Ascending aorta (tissue), 2 donors: ENCODE measurements around the gene PRTN3. TPM values are rescaled to one million over a fixed set of nuclear protein-coding genes. Genes with fewer than 3 reads are reported as not detected.
"Not testable (repeated sequence)": the region's sequence is repeated elsewhere in the genome, so short reads cannot be mapped to it uniquely, and the experiment has no call there.

Experiments
- DNase-seq, 2 donors: peaks; one replicate each; pipeline ENCODE4 v3.0.0-alpha.2; 2019; ENCODE audit warnings: low spot score in 2 of 2
- H3K27ac ChIP-seq, 2 donors: fragments of 200-600 bp; sonication (generic); one replicate each; pipeline ENCODE4 v1.5.1; 2016 to 2017; ENCODE audit warnings: mild to moderate bottlenecking in 1 of 2
- H3K27me3 ChIP-seq: fragments of 200-600 bp; sonication (generic); one replicate; pipeline ENCODE4 v1.5.1; 2017
- H3K36me3 ChIP-seq, 2 donors: fragments of 200-600 bp; sonication (generic); one replicate each; pipeline ENCODE4 v1.5.1; 2016
- H3K4me1 ChIP-seq, 2 donors: fragments of 200-600 bp; sonication (generic); one replicate each; pipeline ENCODE4 v1.5.1; 2016 to 2017; ENCODE audit warnings: mild to moderate bottlenecking in 1 of 2
- H3K4me3 ChIP-seq, 2 donors: fragments of 200-600 bp; sonication (generic); one replicate each; pipeline ENCODE4 v1.5.1; 2016 to 2017; ENCODE audit warnings: mild to moderate bottlenecking in 1 of 2
- H3K9me3 ChIP-seq, 2 donors: fragments of 200-600 bp; sonication (generic); one replicate each; pipeline ENCODE4 v1.5.1; 2016
- intact Hi-C: fragments of 100-400 bp; cut with DNase I; formaldehyde crosslinking; loops from one replicate; pipeline ENCODE4 v1.15.1; 2023
- total RNA-seq: library from RNA; depleted of rRNA; stranded (reverse); fragments of >200 nt; gene quantifications from one replicate; pipeline ENCODE4 v1.1.0, GENCODE V29; 2016
- TF ChIP-seq, protein P1 (sequence below), 3 experiments: fragments of 200-600 bp in 2 of 3; fragments of 450-650 bp in 1 of 3; sonication (generic) in 2 of 3; IDR thresholded peaks; one replicate each; pipeline ENCODE4 v1.5.1; 2016 to 2019; ENCODE audit warnings: antibody characterized with exemption in 3 of 3, mild to moderate bottlenecking in 1 of 3, moderate library complexity in 1 of 3

PRTN3 gene
- total RNA-seq, 1 donor from 2014 or later, result not detected

DNA sequence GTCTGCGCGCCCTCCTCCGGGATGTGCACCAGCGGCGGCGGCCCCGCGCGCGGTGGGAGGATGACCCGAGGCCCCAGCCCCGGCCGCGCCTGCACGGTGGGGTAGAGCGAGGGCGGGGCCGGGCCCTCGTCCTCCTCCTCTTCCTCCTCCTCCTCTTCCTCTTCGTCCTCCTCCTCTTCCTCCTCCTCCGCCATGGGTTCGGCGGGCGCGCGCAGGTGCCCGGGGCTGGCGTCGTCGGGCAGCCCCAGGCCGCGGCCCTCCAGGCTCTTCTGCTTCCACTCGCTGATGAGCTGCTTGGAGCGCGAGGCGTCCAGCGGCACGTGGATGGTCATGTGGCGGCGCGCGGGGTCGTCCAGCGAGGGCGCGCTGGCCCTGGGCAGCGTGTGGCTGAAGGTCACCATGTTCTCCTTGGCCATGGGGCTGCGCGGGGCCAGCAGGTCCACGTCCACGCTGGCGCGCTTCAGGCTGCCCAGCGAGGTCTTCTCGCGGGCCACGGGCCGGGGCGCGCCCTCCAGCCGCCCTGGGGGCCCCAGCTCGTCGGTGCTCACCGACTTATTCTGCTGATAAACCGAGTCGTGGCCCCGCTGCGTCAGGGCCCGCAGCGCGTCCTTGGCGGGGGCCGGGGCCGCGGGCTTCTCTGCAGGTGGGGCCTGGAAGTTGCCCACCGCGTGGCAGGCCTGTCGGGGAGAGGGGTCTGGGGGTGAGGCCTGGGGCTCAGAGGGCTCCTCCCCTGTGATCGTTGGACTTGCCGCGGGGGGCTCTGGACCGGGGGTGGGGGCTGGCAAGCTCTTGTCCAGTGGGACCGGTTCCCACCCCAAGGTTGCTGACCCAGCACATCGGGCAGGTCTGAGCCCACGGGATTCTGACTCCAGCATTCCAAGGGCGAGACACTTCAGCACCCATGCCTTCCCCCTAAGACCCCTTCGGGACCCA, 27.3 kb upstream of the PRTN3 start:
- TF ChIP-seq, protein P1, sequence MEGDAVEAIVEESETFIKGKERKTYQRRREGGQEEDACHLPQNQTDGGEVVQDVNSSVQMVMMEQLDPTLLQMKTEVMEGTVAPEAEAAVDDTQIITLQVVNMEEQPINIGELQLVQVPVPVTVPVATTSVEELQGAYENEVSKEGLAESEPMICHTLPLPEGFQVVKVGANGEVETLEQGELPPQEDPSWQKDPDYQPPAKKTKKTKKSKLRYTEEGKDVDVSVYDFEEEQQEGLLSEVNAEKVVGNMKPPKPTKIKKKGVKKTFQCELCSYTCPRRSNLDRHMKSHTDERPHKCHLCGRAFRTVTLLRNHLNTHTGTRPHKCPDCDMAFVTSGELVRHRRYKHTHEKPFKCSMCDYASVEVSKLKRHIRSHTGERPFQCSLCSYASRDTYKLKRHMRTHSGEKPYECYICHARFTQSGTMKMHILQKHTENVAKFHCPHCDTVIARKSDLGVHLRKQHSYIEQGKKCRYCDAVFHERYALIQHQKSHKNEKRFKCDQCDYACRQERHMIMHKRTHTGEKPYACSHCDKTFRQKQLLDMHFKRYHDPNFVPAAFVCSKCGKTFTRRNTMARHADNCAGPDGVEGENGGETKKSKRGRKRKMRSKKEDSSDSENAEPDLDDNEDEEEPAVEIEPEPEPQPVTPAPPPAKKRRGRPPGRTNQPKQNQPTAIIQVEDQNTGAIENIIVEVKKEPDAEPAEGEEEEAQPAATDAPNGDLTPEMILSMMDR (IDR thresholded peaks at IDR 0.05), result no peak
- peaks cover 37 to 48% of the 10 kb centered on the region in 2 donors for H3K36me3 ChIP-seq

DNA sequence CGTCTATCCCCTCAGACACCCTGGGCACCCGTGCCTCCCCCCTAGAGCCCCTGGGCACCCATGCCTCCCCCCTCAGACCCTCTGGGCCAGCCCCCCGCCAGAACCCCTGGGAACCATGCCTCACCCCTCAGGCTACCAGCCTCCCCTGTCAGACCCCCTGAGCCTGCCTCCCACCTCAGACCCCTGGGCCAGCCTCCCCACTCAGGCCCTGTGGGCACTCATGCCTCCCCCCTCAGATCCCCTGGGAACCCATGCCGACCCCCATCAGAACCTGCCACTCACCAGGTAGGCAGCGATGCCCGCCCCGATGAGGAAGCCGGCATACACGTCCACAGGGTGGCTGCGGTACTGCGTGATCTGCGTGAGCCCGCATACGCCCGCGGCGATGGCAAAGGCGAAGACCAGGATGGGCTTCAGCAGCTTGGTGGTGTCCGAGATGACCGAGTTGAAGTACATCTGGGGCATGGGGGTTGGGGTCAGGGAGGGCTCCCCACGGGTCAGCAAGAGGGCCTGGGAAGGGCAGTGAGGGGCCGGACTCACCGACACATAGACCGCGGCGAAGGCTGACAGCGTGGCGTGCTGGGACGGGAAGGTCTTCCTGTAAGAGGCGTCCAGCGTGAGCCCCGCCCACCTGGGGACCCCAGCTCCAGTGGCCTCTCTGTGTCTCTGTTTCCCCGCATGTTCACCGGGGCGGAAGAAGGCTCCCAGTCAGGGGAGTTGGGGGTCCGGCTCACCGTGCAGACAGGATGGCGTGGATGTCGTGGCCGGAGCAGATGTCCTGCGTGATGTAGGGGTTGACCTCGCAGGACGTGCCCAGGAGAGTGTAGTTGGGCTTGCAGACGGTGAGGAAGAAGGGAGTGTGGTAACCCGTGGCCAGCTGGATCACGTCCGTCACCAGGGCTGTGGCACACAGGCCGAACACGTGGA, 26.4 kb upstream of the PRTN3 start:
- Histone ChIP-seq H3K36me3 (peaks cover 28 to 39% of the 10 kb centered on the region in 2 donors), H3K4me3 (no peak overlapping the region), H3K27ac (no peak overlapping the region), H3K27me3 (no peaks in the 10 kb centered on the region), H3K4me1 (no peaks in the 10 kb centered on the region), H3K9me3 (no peaks in the 10 kb centered on the region)
- no peak for DNase-seq
- intact Hi-C loops, result no loop called here
- TF ChIP-seq, protein P1 (IDR thresholded peaks at IDR 0.05), result no peak

More for the DNA sequence above, 27.3 kb upstream of the PRTN3 start:
- H3K4me1 ChIP-seq, result no peaks in the 10 kb centered on the region
- no peak for DNase-seq
- no peaks in the 10 kb centered on the region for H3K9me3 ChIP-seq
- H3K4me3 ChIP-seq, result no peak overlapping the region
- no peak overlapping the region for H3K27ac ChIP-seq
- H3K27me3 ChIP-seq, result no peaks in the 10 kb centered on the region
- intact Hi-C loops, result no loop called here

DNA sequence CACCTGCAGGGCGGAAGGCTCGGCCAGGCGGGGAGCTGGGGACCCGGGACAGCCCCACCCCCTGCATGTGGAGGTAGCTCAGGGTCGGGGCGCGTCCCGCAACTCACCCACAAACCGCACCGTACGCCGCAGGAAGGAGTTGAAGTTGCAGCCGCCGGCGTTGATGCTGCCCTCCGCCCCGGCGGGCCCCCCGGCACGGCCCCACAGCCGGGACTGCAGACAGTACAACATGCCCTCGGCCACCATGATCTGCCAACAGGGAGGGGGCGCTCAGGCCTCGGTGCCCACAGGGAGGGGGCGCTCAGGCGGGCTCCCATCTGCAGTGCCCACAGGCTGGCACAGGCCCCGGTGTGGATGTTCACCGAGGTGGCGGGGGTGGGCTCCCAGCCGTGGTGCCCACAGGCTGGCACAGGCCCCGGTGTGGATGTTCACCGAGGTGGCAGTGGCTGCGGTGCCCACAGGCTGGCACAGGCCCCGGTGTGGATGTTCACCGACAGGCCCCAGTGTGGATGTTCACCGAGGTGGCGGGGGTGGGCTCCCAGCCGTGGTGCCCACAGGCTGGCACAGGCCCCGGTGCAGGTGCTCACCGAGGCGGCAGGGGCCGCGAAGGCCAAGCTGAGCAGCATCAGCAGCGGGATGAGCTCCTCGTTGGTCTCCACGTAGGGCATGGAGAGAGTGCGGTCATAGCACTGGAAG, 25.6 kb upstream of the PRTN3 start:
- peaks cover 20 to 31% of the 10 kb centered on the region in 2 donors for H3K36me3 ChIP-seq
- H3K27ac ChIP-seq, result no peak overlapping the region
- intact Hi-C loops, result no loop called here
- no peak for DNase-seq
- H3K4me3 ChIP-seq, result no peak overlapping the region
- no peaks in the 10 kb centered on the region for H3K9me3 ChIP-seq
- TF ChIP-seq, protein P1 (IDR thresholded peaks at IDR 0.05), result no peak
- H3K4me1 ChIP-seq, result no peaks in the 10 kb centered on the region
- H3K27me3 ChIP-seq, result no peaks in the 10 kb centered on the region

DNA sequence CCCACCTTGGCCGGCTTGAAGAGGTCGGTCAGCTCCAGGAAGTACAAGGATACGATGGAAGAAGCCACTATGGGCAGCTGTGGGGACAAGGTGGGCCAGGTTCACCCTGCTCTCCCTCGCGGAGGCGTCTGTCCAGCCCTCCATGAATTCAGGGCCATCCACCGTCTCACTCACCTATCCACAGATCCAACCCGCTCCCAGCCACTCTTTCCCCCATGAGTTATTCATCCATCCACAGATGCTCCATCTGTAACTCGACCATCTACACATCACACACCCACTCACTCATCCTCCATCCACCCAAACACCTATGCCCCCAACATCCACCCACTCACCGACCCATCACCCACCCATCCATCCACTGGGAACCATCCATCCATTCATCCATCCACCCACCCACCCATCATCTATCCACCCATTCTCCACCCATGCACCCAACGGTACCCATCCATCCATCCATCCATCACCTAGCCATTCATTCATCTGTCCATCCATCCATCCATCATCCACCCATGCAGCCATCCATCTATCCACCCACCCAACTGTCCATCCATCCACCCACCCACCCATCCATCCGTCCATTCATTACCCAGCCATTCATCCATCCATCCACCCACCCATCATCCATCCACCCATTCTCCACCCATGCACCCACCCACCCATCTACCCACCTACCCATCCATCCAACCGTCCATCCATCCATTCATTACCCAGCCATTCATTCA, 24.9 kb upstream of the PRTN3 start:
- Histone ChIP-seq H3K4me1 (no peaks in the 10 kb centered on the region), H3K4me3 (no peak overlapping the region), H3K27me3 (peaks cover 1% of the 10 kb centered on the region), H3K27ac (no peak overlapping the region), H3K36me3 (peaks cover 13 to 23% of the 10 kb centered on the region in 2 donors), H3K9me3 (no peaks in the 10 kb centered on the region)
- TF ChIP-seq, protein P1 (IDR thresholded peaks at IDR 0.05), result no peak
- intact Hi-C loops, result no loop called here
- no peak for DNase-seq

DNA sequence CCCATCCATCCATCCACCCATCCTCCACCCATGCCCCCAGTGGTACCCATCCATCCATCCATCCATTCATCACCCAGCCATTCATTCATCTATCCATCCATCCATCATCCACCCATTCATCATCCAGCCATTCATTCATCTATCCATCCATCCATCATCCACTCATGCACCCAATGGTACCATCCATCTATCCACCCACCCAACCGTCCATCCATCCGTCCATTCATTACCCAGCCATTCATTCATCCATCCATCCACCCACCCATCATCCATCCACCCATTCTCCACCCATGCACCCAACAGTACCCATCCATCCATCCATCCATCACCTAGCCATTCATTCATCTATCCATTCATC, 24.3 kb upstream of the PRTN3 start:
- TF ChIP-seq, protein P1 (IDR thresholded peaks at IDR 0.05), result no peak
- no peaks in the 10 kb centered on the region for H3K9me3 ChIP-seq
- H3K4me3 ChIP-seq, result no peak overlapping the region
- DNase-seq, result no peak
- no peak overlapping the region for H3K27ac ChIP-seq
- H3K27me3 ChIP-seq, result peaks cover 7% of the 10 kb centered on the region
- intact Hi-C loops, result no loop called here
- peaks cover 3% of the 10 kb centered on the region in 2 donors for H3K4me1 ChIP-seq
- H3K36me3 ChIP-seq, result peaks cover 8 to 18% of the 10 kb centered on the region in 2 donors

DNA sequence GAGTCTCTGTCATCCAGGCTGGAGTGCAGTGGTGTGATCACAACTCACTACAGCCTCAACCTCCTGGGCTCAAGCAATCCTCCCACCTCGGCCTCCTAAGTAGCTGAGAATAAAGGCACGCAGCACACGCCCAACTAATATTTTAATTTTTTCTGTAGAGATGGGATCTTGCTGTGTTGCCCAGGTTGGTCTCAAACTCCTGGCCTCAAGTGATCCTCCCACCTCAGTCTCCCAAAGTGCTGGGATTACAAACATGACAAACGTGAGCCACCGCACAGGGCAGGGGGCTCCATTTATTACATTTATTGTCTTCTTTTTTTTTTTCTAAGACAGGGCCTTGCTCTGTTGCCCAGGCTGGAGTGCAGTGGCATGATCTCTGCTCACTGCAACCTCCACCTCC, 20.6 kb upstream of the PRTN3 start:
- intact Hi-C loops, H3K4me1 ChIP-seq, H3K4me3 ChIP-seq, H3K36me3 ChIP-seq, DNase-seq, H3K9me3 ChIP-seq, H3K27ac ChIP-seq: not testable (repeated sequence)
- H3K27me3 ChIP-seq, result peaks cover 23% of the 10 kb centered on the region
